ENCODE data around the gene HSPA12A.
"Not testable (repeated sequence)": the region's sequence is repeated elsewhere in the genome, so short reads cannot be mapped to it uniquely, and the experiment has no call there.

The HSPA12A gene

DNA sequence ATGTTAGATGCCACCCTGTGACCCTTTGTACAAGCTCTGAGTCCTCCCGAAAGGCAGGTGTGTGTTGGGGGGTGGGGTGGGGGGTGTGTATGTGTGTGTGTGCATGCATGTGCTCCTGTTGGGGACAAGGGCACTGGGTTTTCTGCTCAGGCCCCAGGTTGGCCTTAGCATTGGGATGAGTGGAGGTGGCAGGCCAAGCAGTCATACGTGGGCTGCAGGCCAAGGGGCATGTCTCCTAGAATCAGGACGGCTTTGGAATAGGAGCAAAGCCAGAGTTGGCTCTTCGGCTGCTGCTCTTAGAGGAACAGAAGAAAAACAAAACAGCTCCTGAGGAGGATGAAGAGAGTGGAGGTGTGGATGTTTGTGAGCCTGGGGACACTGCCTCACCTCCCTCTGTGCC, 26.0 kb downstream of the HSPA12A start:
- DNase-seq (ENCODE audit: extremely low read depth, low read depth): no peak
- TF ChIP-seq, protein P1, sequence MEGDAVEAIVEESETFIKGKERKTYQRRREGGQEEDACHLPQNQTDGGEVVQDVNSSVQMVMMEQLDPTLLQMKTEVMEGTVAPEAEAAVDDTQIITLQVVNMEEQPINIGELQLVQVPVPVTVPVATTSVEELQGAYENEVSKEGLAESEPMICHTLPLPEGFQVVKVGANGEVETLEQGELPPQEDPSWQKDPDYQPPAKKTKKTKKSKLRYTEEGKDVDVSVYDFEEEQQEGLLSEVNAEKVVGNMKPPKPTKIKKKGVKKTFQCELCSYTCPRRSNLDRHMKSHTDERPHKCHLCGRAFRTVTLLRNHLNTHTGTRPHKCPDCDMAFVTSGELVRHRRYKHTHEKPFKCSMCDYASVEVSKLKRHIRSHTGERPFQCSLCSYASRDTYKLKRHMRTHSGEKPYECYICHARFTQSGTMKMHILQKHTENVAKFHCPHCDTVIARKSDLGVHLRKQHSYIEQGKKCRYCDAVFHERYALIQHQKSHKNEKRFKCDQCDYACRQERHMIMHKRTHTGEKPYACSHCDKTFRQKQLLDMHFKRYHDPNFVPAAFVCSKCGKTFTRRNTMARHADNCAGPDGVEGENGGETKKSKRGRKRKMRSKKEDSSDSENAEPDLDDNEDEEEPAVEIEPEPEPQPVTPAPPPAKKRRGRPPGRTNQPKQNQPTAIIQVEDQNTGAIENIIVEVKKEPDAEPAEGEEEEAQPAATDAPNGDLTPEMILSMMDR (IDR thresholded peaks at IDR 0.05; ENCODE audit: low read depth, low read length, missing control alignments): no peak
- no peak overlapping the region for H3K4me3 ChIP-seq (replicated peaks; ENCODE audit: low read depth, low read length)

DNA sequence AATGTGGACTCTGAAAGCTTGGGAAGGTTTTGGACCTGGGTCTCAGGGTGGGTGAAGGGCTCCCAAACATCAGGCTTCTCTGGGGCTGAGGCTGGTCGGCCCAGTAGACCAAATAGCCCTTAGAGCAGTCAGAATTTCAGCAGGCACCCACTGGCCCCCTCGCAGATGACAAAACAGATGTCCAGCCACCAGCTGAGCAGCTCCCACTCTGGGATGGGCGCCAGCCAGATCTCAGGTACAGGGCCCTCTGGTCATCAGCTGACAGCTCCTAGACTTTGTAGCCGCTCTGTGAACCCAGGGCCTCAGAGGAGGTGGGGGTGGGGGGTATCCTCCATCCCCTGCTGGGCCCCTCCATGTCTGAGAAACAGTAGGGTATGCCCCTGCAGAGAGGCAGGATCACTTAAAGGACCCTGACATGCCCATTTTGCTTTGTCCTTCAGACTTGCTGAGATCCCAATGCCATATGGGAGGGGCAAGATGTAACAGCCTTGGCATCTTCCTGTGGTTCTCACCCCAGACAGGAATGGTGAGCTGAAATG, 26.5 kb downstream of the HSPA12A start:
- H3K4me3 ChIP-seq (replicated peaks; ENCODE audit: low read depth, low read length): no peak overlapping the region
- no peak for DNase-seq (ENCODE audit: extremely low read depth, low read depth)
- TF ChIP-seq, protein P1 (IDR thresholded peaks at IDR 0.05; ENCODE audit: low read depth, low read length, missing control alignments): no peak

DNA sequence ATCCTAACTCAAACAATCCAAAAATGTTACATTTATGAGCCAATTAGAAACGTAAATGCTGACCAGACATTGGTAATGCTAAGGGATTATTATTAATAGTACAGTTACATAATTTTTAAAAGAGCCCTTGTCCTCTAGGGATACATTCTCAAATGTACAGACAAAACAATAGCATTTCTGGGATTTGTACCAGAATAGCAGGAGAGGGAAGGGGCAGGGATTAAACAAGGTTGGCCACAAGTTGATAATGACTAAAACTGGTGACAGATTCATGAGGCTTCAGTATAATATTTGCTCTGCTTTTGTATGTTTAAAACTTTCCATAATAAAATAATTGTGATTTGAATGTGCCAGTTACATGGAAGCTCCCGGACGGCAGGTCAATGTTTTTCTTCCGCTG, 27.0 kb downstream of the HSPA12A start:
- no peak overlapping the region for H3K4me3 ChIP-seq (replicated peaks; ENCODE audit: low read depth, low read length)
- DNase-seq (ENCODE audit: extremely low read depth, low read depth): no peak
- TF ChIP-seq, protein P1 (IDR thresholded peaks at IDR 0.05; ENCODE audit: low read depth, low read length, missing control alignments): no peak

DNA sequence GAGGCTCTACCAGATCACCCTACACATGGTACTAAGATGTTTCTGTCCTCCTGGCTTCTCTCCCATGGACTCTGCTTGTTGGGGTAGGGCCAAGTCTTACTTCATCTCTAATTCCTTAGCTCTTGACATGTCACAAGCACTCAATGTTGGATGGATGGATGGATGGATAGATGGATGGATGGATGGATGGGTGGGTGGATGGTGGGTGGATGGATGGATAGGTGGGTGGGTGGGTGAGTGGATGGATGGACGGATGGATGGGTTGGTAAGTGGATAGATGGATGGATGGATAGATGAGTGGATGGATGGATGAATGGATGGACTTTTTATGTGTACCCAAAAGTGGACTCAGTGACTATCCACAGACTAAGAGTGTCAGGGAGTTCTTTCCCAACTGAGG, 28.5 kb downstream of the HSPA12A start:
- DNase-seq (ENCODE audit: extremely low read depth, low read depth): peak; percentile 15
- TF ChIP-seq, protein P1 (IDR thresholded peaks at IDR 0.05; ENCODE audit: low read depth, low read length, missing control alignments): no peak

DNA sequence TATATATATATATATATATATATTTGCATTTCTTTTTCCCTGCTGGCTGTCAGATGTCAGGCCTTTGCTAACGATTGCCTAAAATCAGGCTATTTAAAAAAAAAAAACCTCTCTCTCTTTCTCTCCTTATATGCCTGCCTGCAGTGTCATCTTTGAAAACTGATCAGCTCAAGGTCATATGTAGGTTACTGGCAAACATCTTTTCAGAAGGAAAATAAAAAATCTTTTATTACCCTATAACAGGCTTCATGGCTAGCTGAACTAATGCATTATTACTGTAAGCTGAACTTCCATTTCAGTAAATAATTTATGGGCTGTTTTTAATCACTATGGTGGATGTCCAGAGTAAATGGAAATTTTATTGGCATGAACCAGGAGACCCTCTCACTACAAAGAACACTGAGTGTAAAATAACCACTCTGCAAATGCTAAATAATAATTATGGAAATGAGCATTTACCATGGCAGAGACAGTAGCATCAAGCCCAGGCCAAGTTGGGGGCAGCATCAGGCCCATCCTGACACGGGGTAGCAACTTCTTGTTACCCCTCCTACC, 29.3 kb downstream of the HSPA12A start:
- no peak overlapping the region for H3K4me3 ChIP-seq (replicated peaks; ENCODE audit: low read depth, low read length)
- TF ChIP-seq, protein P1 (IDR thresholded peaks at IDR 0.05; ENCODE audit: low read depth, low read length, missing control alignments): no peak
- no peak for DNase-seq (ENCODE audit: extremely low read depth, low read depth)

More for the DNA sequence above, 28.5 kb downstream of the HSPA12A start:
- H3K4me3 ChIP-seq (replicated peaks; ENCODE audit: low read depth, low read length): no peak overlapping the region

DNA sequence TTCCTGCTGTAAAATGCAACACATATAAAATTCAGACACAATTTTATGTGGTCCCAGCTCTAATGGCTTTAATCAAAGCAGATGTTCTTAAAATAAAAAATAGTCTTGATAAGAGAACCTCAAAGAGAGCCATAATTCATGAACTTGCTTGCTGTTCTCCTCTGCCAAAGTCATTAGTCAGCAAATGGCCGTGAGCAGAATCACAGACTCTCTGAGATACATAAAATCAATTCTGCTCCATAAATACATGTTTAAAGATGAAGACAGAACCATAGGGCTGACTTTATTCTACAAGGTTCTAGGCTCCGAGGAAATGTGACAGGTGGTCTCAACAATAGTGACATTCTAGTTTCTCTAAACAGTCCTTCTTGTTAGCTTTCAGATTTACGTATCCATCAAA, 29.8 kb downstream of the HSPA12A start:
- no peak overlapping the region for H3K4me3 ChIP-seq (replicated peaks; ENCODE audit: low read depth, low read length)
- no peak for DNase-seq (ENCODE audit: extremely low read depth, low read depth)
- TF ChIP-seq, protein P1 (IDR thresholded peaks at IDR 0.05; ENCODE audit: low read depth, low read length, missing control alignments): no peak

DNA sequence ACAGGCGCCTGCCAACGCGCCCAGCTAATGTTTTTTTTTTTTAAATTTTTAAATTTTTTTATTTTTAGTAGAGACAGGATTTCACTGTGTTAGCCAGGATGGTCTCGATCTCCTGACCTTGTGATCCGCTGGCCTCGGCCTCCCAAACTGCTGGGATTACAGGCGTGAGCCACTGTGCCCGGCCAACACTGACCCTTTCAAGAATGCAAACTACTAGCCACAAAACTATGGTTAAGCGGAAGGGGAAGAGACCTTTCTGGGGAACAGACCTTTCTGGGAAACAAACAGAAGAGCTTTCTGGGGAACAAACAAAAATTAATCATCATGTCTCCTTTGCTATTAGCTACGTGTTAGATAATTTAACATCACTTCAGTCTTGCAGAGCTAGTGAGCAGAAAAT, 30.6 kb downstream of the HSPA12A start:
- H3K4me3 ChIP-seq (replicated peaks; ENCODE audit: low read depth, low read length); DNase-seq (ENCODE audit: extremely low read depth, low read depth): not testable (repeated sequence)
